Measurements from ENCODE around the gene P2RX5.

Gene P2RX5

GRCh38 chr17:3690094-3690715 is 5.8 kb downstream of the P2RX5 start:
- H3K9ac ChIP-seq (ENCODE audit: low read length) = no peak overlapping the region
- peak overlapping the region; percentile 92 for H3K27ac ChIP-seq (ENCODE audit: low read depth, low read length, poor library complexity, severe bottlenecking)
- no peaks in the 10 kb centered on the region for H3K27me3 ChIP-seq (ENCODE audit: insufficient read depth, low read length)

GRCh38 chr17:3689262-3690093 is 6.5 kb downstream of the P2RX5 start:
- Histone ChIP-seq H3K4me1 (ENCODE audit: insufficient read depth, low read length, severe bottlenecking) (peaks cover 44% of the 10 kb centered on the region), H3K4me3 (ENCODE audit: low read depth, low read length, poor library complexity, severe bottlenecking) (no peak overlapping the region), H3K9me3 (ENCODE audit: low read length) (no peaks in the 10 kb centered on the region), H3K9me2 (ENCODE audit: low read depth, low read length) (no peaks in the 10 kb centered on the region), H3K36me3 (ENCODE audit: insufficient read depth, low read length) (peaks cover 5% of the 10 kb centered on the region; the same call in 1 of the 2 replicates), H2AFZ (ENCODE audit: low read length) (no peak overlapping the region), H3K4me2 (ENCODE audit: low read length) (peak overlapping the region; percentile 27; the same call in 1 of the 2 replicates), H3F3A (ENCODE audit: insufficient read depth, low read length) (no peaks in the 10 kb centered on the region; the same call in 1 of the 2 replicates), H4K20me1 (ENCODE audit: insufficient read depth, low read length) (no peaks in the 10 kb centered on the region), H3K27ac (ENCODE audit: low read depth, low read length, poor library complexity, severe bottlenecking) (peak overlapping the region; percentile 92), H3K79me2 (ENCODE audit: insufficient read depth, low read length) (peaks cover 4% of the 10 kb centered on the region; the same call in 1 of the 2 replicates), H3K27me3 (ENCODE audit: insufficient read depth, low read length) (no peaks in the 10 kb centered on the region), H3K9ac (ENCODE audit: low read length) (no peak overlapping the region)
- TF ChIP-seq EZH2 (IDR thresholded peaks at IDR 0.05; ENCODE audit: borderline replicate concordance, low read length) (no peak), CTCF (IDR thresholded peaks at IDR 0.05; ENCODE audit: low read length) (no peak)

More at GRCh38 chr17:3690094-3690715, 5.8 kb downstream of the P2RX5 start:
- no peaks in the 10 kb centered on the region for H3K9me2 ChIP-seq (ENCODE audit: low read depth, low read length)
- TF ChIP-seq CTCF (IDR thresholded peaks at IDR 0.05; ENCODE audit: low read length) (no peak), EZH2 (IDR thresholded peaks at IDR 0.05; ENCODE audit: borderline replicate concordance, low read length) (no peak)
- no peak overlapping the region for H2AFZ ChIP-seq (ENCODE audit: low read length)
- H3K4me3 ChIP-seq (ENCODE audit: low read depth, low read length, poor library complexity, severe bottlenecking) = no peak overlapping the region
- no peaks in the 10 kb centered on the region for H3K9me3 ChIP-seq (ENCODE audit: low read length)
- no peak overlapping the region for H3K4me2 ChIP-seq (ENCODE audit: low read length)
- H3K79me2 ChIP-seq (ENCODE audit: insufficient read depth, low read length) = peaks cover 7% of the 10 kb centered on the region; the same call in 1 of the 2 replicates
- peaks cover 49% of the 10 kb centered on the region for H3K4me1 ChIP-seq (ENCODE audit: insufficient read depth, low read length, severe bottlenecking)
- H4K20me1 ChIP-seq (ENCODE audit: insufficient read depth, low read length) = no peaks in the 10 kb centered on the region
- no peaks in the 10 kb centered on the region; the same call in 1 of the 2 replicates for H3F3A ChIP-seq (ENCODE audit: insufficient read depth, low read length)
- peaks cover 5% of the 10 kb centered on the region; the same call in 1 of the 2 replicates for H3K36me3 ChIP-seq (ENCODE audit: insufficient read depth, low read length)

- H3K79me2 ChIP-seq (ENCODE audit: insufficient read depth, low read length) = no peaks in the 10 kb centered on the region; the same call in 1 of the 2 replicates
- H3K27ac ChIP-seq (ENCODE audit: low read depth, low read length, poor library complexity, severe bottlenecking) = peak overlapping the region; percentile 92
- peak overlapping the region; percentile 51; the same call in 1 of the 2 replicates for H3K4me2 ChIP-seq (ENCODE audit: low read length)
- H3F3A ChIP-seq (ENCODE audit: insufficient read depth, low read length) = no peaks in the 10 kb centered on the region; the same call in 1 of the 2 replicates
- no peaks in the 10 kb centered on the region for H3K27me3 ChIP-seq (ENCODE audit: insufficient read depth, low read length)
- H2AFZ ChIP-seq (ENCODE audit: low read length) = no peak overlapping the region
- H3K36me3 ChIP-seq (ENCODE audit: insufficient read depth, low read length) = peaks cover 5% of the 10 kb centered on the region; the same call in 1 of the 2 replicates
- no peaks in the 10 kb centered on the region for H3K9me2 ChIP-seq (ENCODE audit: low read depth, low read length)
- peak overlapping the region; percentile 25 for H3K4me3 ChIP-seq (ENCODE audit: low read depth, low read length, poor library complexity, severe bottlenecking)
- H3K9me3 ChIP-seq (ENCODE audit: low read length) = no peaks in the 10 kb centered on the region
- H3K4me1 ChIP-seq (ENCODE audit: insufficient read depth, low read length, severe bottlenecking) = peaks cover 41% of the 10 kb centered on the region
- TF ChIP-seq EZH2 (IDR thresholded peaks at IDR 0.05; ENCODE audit: borderline replicate concordance, low read length) (no peak), CTCF (IDR thresholded peaks at IDR 0.05; ENCODE audit: low read length) (no peak)
- H4K20me1 ChIP-seq (ENCODE audit: insufficient read depth, low read length) = no peaks in the 10 kb centered on the region
- H3K9ac ChIP-seq (ENCODE audit: low read length) = peak overlapping the region; percentile 44; the same call in 1 of the 2 replicates
Measured at GRCh38 chr17:3688852-3689261, 7.1 kb downstream of the P2RX5 start.
